Midbrain (tissue), 1 donor: Measurements from ENCODE around the gene ADGRG1.
"Not testable (repeated sequence)": the region's sequence is repeated elsewhere in the genome, so short reads cannot be mapped to it uniquely, and the experiment has no call there.

ENCODE experiments used
- DNase-seq: peaks from one replicate; lab custom pipeline; 2025; lab: John Stamatoyannopoulos, UW

ADGRG1 gene

GRCh38 chr16:57698812-57699405, 70.5 kb downstream of the ADGRG1 start:
- no peak for DNase-seq

- no peak for DNase-seq
Measured at GRCh38 chr16:57699481-57699880, 71.1 kb downstream of the ADGRG1 start.

- no peak for DNase-seq
Measured at GRCh38 chr16:57699899-57700298, 71.5 kb downstream of the ADGRG1 start.

- DNase-seq: no peak
Measured at GRCh38 chr16:57700781-57701551, 72.5 kb downstream of the ADGRG1 start.

- no peak for DNase-seq
Measured at GRCh38 chr16:57701759-57702371, 73.4 kb downstream of the ADGRG1 start.

- no peak for DNase-seq
Measured at GRCh38 chr16:57703416-57704010, 75.1 kb downstream of the ADGRG1 start.

- DNase-seq: no peak
Measured at GRCh38 chr16:57704011-57704904, 75.8 kb downstream of the ADGRG1 start.

GRCh38 chr16:57704905-57705852, 76.7 kb downstream of the ADGRG1 start:
- DNase-seq: no peak

- no peak for DNase-seq
Measured at GRCh38 chr16:57706717-57707116, 78.3 kb downstream of the ADGRG1 start.

- no peak for DNase-seq
Measured at GRCh38 chr16:57707331-57707730, 78.9 kb downstream of the ADGRG1 start.

- no peak for DNase-seq
Measured at GRCh38 chr16:57708168-57708567, 79.7 kb downstream of the ADGRG1 start.

GRCh38 chr16:57709663-57710062, 81.2 kb downstream of the ADGRG1 start:
- no peak for DNase-seq

GRCh38 chr16:57711346-57711745, 82.9 kb downstream of the ADGRG1 start:
- no peak for DNase-seq

- no peak for DNase-seq
Measured at GRCh38 chr16:57711993-57712392, 83.6 kb downstream of the ADGRG1 start.

GRCh38 chr16:57712569-57712968, 84.1 kb downstream of the ADGRG1 start:
- not testable (repeated sequence) for DNase-seq

GRCh38 chr16:57713596-57713995, 85.2 kb downstream of the ADGRG1 start:
- DNase-seq: no peak

- DNase-seq: no peak
Measured at GRCh38 chr16:57714047-57714446, 85.6 kb downstream of the ADGRG1 start.
